ENCODE measurements around the gene GBA2.
A peak's percentile ranks its signal among the peaks of the same experiment; 100 is the strongest.

Gene GBA2

GRCh38 chr9:35750256-35750531 lies 1.2 kb upstream of the GBA2 start:
- no peak for TF ChIP-seq CTCF (IDR thresholded peaks at IDR 0.05; ENCODE audit: borderline replicate concordance, insufficient read depth, low read depth, low read length)
- H3K4me3 ChIP-seq (ENCODE audit: low read depth, low read length) = no peak overlapping the region

GRCh38 chr9:35749515-35750255 lies 657 bp upstream of the GBA2 start:
- TF ChIP-seq CTCF (IDR thresholded peaks at IDR 0.05; ENCODE audit: borderline replicate concordance, insufficient read depth, low read depth, low read length) = no peak
- peak overlapping the region; percentile 90 for H3K4me3 ChIP-seq (ENCODE audit: low read depth, low read length)

GRCh38 chr9:35748242-35748857 lies 678 bp downstream of the GBA2 start:
- no peak for TF ChIP-seq CTCF (IDR thresholded peaks at IDR 0.05; ENCODE audit: borderline replicate concordance, insufficient read depth, low read depth, low read length)
- peak overlapping the region; percentile 90 for H3K4me3 ChIP-seq (ENCODE audit: low read depth, low read length)

- peak overlapping the region; percentile 30 for H3K4me3 ChIP-seq (ENCODE audit: low read depth, low read length)
- TF ChIP-seq CTCF (IDR thresholded peaks at IDR 0.05; ENCODE audit: borderline replicate concordance, insufficient read depth, low read depth, low read length) = no peak
Observed at GRCh38 chr9:35746583-35746982, 2.4 kb downstream of the GBA2 start.

- TF ChIP-seq CTCF (IDR thresholded peaks at IDR 0.05; ENCODE audit: borderline replicate concordance, insufficient read depth, low read depth, low read length) = no peak
- H3K4me3 ChIP-seq (ENCODE audit: low read depth, low read length) = no peak overlapping the region
Observed at GRCh38 chr9:35745569-35745968, 3.5 kb downstream of the GBA2 start.

- TF ChIP-seq CTCF (IDR thresholded peaks at IDR 0.05; ENCODE audit: borderline replicate concordance, insufficient read depth, low read depth, low read length) = no peak
- H3K4me3 ChIP-seq (ENCODE audit: low read depth, low read length) = no peak overlapping the region
Observed at GRCh38 chr9:35743880-35744518, 5.0 kb downstream of the GBA2 start.

- no peak for TF ChIP-seq CTCF (IDR thresholded peaks at IDR 0.05; ENCODE audit: borderline replicate concordance, insufficient read depth, low read depth, low read length)
- H3K4me3 ChIP-seq (ENCODE audit: low read depth, low read length) = no peak overlapping the region
Observed at GRCh38 chr9:35743452-35743851, 5.6 kb downstream of the GBA2 start.
